ENCODE data around the gene EMD. TPM values are rescaled to one million over a fixed set of nuclear protein-coding genes. Genes with fewer than 3 reads are reported as not detected.

EMD gene
- total and polyA plus RNA-seq, 2 experiments from 2014 or later, result 39.4 to 61.0 TPM

DNA sequence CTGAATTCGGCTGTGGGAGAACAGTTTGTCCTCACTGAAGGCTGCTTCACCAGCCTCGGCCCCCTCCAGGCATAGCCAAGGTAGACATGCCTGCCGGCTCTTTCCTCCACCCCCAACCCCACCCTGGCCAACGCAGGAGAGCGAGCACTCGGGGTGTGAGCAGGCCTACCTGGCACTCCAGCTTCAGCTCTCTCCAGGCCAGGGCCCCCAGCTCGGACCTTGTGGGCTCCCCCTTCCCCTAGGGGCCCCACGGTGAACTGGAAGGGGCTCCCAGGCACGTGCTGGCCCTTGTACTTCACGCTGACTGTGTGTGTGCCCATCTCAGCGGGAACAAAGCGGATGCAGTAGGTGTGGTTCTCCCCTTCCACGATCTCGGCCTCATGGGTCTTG is 27.1 kb upstream of the EMD start:
- 91% methylated on average over 13 of the region's 14 CpGs for WGBS (ENCODE audit: low lambda C conversion rate, missing lambda C conversion rate)
- H3K4me3 ChIP-seq, result no peak overlapping the region
- H3K27ac ChIP-seq, result no peak overlapping the region
- H2AFZ ChIP-seq, result no peak overlapping the region
- H3K9me2 ChIP-seq (replicated peaks; ENCODE audit: insufficient read depth), result no peaks in the 10 kb centered on the region
- no peaks in the 10 kb centered on the region for H3K36me3 ChIP-seq (replicated peaks; ENCODE audit: insufficient read depth, low read depth)
- no peak for DNase-seq (ENCODE audit: low spot score)
- TF ChIP-seq EZH2 (IDR thresholded peaks at IDR 0.05; ENCODE audit: borderline replicate concordance) (no peak), EZH2phosphoT487 (IDR thresholded peaks at IDR 0.05; ENCODE audit: low read depth, severe bottlenecking, unreplicated experiment) (no peak)
- TF ChIP-seq, protein P1, sequence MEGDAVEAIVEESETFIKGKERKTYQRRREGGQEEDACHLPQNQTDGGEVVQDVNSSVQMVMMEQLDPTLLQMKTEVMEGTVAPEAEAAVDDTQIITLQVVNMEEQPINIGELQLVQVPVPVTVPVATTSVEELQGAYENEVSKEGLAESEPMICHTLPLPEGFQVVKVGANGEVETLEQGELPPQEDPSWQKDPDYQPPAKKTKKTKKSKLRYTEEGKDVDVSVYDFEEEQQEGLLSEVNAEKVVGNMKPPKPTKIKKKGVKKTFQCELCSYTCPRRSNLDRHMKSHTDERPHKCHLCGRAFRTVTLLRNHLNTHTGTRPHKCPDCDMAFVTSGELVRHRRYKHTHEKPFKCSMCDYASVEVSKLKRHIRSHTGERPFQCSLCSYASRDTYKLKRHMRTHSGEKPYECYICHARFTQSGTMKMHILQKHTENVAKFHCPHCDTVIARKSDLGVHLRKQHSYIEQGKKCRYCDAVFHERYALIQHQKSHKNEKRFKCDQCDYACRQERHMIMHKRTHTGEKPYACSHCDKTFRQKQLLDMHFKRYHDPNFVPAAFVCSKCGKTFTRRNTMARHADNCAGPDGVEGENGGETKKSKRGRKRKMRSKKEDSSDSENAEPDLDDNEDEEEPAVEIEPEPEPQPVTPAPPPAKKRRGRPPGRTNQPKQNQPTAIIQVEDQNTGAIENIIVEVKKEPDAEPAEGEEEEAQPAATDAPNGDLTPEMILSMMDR (IDR thresholded peaks at IDR 0.05; ENCODE audit: poor library complexity), result no peak
- H3K4me1 ChIP-seq (ENCODE audit: insufficient read depth), result no peaks in the 10 kb centered on the region
- no peaks in the 10 kb centered on the region for H3K9me3 ChIP-seq (ENCODE audit: low read depth)
- no peak overlapping the region for H3K4me2 ChIP-seq
- peaks cover 7% of the 10 kb centered on the region for H4K20me1 ChIP-seq (ENCODE audit: insufficient read depth, poor library complexity, severe bottlenecking)
- no peaks in the 10 kb centered on the region for H3K27me3 ChIP-seq
- no peaks in the 10 kb centered on the region for H3K79me2 ChIP-seq

DNA sequence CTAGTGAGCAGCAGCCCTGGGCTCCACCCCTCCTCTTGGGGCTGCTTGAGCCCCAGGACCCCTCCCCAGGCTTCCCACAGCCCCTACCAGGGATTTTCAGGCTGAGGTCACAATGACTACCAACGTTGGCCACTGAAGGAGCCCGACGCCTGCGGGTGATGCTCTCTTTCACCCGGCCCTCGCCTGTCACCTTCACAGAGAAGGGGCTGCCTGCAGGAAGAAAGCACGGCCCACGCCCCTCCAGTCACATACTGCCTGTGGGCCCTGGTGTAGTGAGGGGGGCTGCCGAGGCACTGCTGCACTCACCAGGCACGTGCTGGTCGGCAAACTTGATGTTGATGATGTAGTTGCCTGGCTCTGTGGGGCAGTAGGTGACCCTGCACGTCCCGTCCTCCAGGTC is 26.6 kb upstream of the EMD start:
- Histone ChIP-seq H3K9me3 (ENCODE audit: low read depth) (no peaks in the 10 kb centered on the region), H3K4me2 (no peak overlapping the region), H3K4me1 (ENCODE audit: insufficient read depth) (no peaks in the 10 kb centered on the region), H2AFZ (no peak overlapping the region), H3K4me3 (no peak overlapping the region), H3K79me2 (no peaks in the 10 kb centered on the region), H3K27ac (no peak overlapping the region), H4K20me1 (ENCODE audit: insufficient read depth, poor library complexity, severe bottlenecking) (peaks cover 9% of the 10 kb centered on the region), H3K36me3 (replicated peaks; ENCODE audit: insufficient read depth, low read depth) (no peaks in the 10 kb centered on the region), H3K9me2 (replicated peaks; ENCODE audit: insufficient read depth) (no peaks in the 10 kb centered on the region), H3K27me3 (no peaks in the 10 kb centered on the region)
- WGBS (ENCODE audit: low lambda C conversion rate, missing lambda C conversion rate), result 87% methylated on average over 13 of the region's 13 CpGs
- DNase-seq (ENCODE audit: low spot score), result no peak
- no peak for TF ChIP-seq EZH2phosphoT487 (IDR thresholded peaks at IDR 0.05; ENCODE audit: low read depth, severe bottlenecking, unreplicated experiment)
- no peak for TF ChIP-seq EZH2 (IDR thresholded peaks at IDR 0.05; ENCODE audit: borderline replicate concordance)
- TF ChIP-seq, protein P1 (IDR thresholded peaks at IDR 0.05; ENCODE audit: poor library complexity), result no peak

DNA sequence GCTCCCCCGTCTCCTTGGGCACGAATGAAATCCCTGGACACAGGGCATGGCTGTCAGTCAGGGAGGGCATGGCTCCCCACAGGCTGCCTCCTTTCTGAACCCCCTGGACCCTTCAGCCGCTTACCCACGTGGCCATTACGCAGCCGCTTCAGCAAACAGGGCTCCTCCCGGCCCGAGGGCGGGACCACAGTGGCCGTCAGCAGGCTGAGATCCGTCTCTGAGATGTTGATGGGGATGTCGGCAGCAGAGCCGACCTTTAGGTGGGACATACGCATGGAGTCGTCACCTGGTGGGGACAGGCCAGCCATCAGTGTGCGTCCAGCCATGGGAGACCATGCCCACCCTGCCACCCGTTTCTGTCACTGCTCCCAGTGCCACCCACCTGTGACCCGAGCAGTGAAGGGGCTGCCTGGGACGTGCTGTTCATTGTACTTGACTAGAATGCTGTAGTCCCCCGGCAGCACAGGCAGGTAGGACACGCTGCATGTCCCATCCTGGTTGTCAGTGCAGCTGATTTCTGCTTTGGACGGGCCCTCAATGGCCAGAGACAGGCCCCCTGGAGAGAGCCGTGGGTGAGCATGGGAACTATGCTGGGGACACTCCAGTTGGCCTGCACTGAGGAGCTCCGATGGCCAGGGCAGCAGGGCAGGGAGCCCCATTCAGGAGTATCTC is 25.8 kb upstream of the EMD start:
- no peaks in the 10 kb centered on the region for H3K9me3 ChIP-seq (ENCODE audit: low read depth)
- H3K36me3 ChIP-seq (replicated peaks; ENCODE audit: insufficient read depth, low read depth), result no peaks in the 10 kb centered on the region
- H3K9me2 ChIP-seq (replicated peaks; ENCODE audit: insufficient read depth), result no peaks in the 10 kb centered on the region
- no peak overlapping the region for H3K27ac ChIP-seq
- H4K20me1 ChIP-seq (ENCODE audit: insufficient read depth, poor library complexity, severe bottlenecking), result peaks cover 9% of the 10 kb centered on the region
- H3K27me3 ChIP-seq, result no peaks in the 10 kb centered on the region
- DNase-seq (ENCODE audit: low spot score), result no peak
- H3K4me2 ChIP-seq, result no peak overlapping the region
- 90% methylated on average over 24 of the region's 24 CpGs for WGBS (ENCODE audit: low lambda C conversion rate, missing lambda C conversion rate)
- no peaks in the 10 kb centered on the region for H3K4me1 ChIP-seq (ENCODE audit: insufficient read depth)
- H3K4me3 ChIP-seq, result no peak overlapping the region
- TF ChIP-seq, protein P1 (IDR thresholded peaks at IDR 0.05; ENCODE audit: poor library complexity), result no peak
- TF ChIP-seq EZH2 (IDR thresholded peaks at IDR 0.05; ENCODE audit: borderline replicate concordance) (no peak), EZH2phosphoT487 (IDR thresholded peaks at IDR 0.05; ENCODE audit: low read depth, severe bottlenecking, unreplicated experiment) (no peak)
- H2AFZ ChIP-seq, result no peak overlapping the region
- no peaks in the 10 kb centered on the region for H3K79me2 ChIP-seq
